ENCODE data around the gene SMARCC2.

Gene SMARCC2

DNA sequence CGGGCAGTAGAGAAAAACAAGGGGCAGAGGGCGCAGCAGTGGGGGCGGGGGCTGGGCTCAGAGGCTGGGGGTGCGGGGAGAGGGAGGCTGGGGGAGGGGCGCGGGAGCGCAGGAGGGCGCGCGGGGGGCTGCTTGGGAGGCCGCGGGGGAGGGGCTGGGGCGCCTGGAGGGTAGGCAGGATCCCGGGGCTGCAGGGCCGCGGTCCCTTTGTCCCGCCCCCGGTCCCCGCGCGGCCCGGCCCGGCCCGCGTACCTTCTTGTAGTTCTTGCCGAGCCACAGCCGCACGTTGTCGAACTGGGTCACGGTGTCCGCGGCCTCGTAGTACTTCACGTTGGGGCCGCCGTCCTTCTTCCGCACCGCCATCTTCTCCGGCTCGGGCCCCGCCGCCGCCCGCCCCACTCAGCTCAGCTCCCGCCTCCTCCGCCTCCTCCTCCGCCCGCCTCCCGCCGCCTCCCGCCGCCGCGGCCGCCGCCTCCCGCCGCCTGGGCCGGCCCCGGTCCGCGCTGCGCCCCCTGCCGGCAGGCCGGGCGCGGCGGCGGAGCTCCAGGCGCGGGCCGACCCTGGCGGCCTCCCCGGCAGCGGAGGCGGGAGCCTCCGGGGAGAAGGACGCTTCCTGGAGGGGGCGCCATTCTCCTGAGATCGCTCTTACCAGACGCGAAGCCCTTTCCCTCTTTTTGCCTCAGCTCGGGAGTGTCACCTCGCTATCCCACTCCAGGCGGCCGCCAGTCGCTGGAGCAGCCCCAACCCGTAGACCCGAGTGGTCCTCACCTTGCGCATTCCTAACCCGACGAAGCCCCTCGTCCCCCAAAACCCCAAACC is at the start of gene SMARCC2:
Gene SMARCC2 (minus strand): TSS at position 385 of the 819 bp plus-strand sequence. CDS start 22 bp downstream, at position 363.
- Histone ChIP-seq H3K4me1 (ENCODE audit: control insufficient read depth, low read depth, low read length) (peaks cover 9% of the 10 kb centered on the region), H3K27me3 (ENCODE audit: control insufficient read depth, insufficient read depth, low read length) (no peaks in the 10 kb centered on the region), H3K9me3 (ENCODE audit: control insufficient read depth, low read depth, low read length) (no peaks in the 10 kb centered on the region), H3K36me3 (ENCODE audit: control insufficient read depth, low read depth, low read length) (peaks cover 22% of the 10 kb centered on the region), H3K27ac (ENCODE audit: low read length) (peak within 1 kb of the TSS; percentile 92), H3K4me3 (ENCODE audit: low read length) (peak within 1 kb of the TSS; percentile 100), H3K9ac (ENCODE audit: low read length) (peak within 1 kb of the TSS; percentile 94)

DNA sequence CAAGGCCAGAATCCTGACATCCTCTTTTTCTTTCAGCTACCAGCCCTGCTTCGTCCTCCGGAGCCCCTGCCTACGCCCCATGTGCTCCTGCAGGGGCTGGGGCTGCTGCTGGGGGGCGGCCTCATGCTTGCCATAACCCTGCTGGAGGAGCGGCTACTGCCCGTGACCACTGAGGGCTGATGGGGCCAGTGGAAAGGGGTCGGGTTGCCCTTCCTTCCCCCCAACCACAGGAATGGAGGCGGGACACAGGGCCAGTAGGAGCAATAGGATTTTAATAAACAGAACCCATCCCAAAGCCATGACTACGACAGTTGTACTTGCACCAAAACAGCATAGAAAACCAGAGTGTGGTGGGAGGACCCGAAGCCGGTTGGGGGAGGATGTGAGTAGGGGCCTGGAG is 48.3 kb upstream of the SMARCC2 start:
- no peak overlapping the region for H3K9ac ChIP-seq (ENCODE audit: low read length)
- no peak overlapping the region for H3K27ac ChIP-seq (ENCODE audit: low read length)
- no peaks in the 10 kb centered on the region for H3K4me1 ChIP-seq (ENCODE audit: control insufficient read depth, low read depth, low read length)
- no peaks in the 10 kb centered on the region for H3K27me3 ChIP-seq (ENCODE audit: control insufficient read depth, insufficient read depth, low read length)
- H3K9me3 ChIP-seq (ENCODE audit: control insufficient read depth, low read depth, low read length) = no peaks in the 10 kb centered on the region
- H3K36me3 ChIP-seq (ENCODE audit: control insufficient read depth, low read depth, low read length) = peaks cover 16% of the 10 kb centered on the region
- H3K4me3 ChIP-seq (ENCODE audit: low read length) = no peak overlapping the region

DNA sequence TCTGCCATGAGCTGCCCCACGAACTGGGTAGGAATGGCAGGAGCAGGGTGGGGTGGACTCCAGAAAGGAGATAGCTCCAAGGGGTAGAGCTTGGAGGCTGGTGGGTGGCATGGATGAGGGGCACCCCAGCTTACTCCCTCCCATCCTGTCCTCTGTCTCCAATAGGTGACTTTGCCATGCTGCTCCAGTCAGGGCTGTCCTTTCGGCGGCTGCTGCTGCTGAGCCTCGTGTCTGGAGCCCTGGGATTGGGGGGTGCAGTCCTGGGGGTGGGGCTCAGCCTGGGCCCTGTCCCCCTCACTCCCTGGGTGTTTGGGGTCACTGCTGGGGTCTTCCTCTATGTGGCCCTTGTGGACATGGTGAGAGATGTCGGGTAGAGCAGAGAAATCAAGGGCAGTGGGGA is 47.7 kb upstream of the SMARCC2 start:
- Histone ChIP-seq H3K27ac (ENCODE audit: low read length) (no peak overlapping the region), H3K4me1 (ENCODE audit: control insufficient read depth, low read depth, low read length) (no peaks in the 10 kb centered on the region), H3K36me3 (ENCODE audit: control insufficient read depth, low read depth, low read length) (peaks cover 13% of the 10 kb centered on the region), H3K4me3 (ENCODE audit: low read length) (no peak overlapping the region), H3K27me3 (ENCODE audit: control insufficient read depth, insufficient read depth, low read length) (no peaks in the 10 kb centered on the region), H3K9ac (ENCODE audit: low read length) (no peak overlapping the region), H3K9me3 (ENCODE audit: control insufficient read depth, low read depth, low read length) (no peaks in the 10 kb centered on the region)

DNA sequence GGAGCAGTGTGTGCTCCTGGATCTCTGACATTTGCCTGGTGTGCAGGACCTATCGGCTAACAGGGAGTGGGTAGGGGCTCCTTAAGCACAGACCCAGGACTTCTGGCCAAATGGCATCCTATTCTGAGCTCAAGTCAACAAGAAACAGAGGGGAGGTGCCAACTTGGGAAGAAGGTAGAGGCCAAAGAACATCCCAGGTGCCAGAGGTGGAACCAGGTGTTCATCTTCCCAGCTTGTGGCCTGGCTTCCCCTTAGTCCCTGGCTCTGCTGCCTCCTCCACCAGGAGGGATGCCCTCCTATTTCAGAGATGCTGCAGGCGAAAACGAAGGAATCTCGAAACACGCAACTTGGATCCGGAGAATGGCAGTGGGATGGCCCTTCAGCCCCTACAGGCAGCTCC is 46.8 kb upstream of the SMARCC2 start:
- no peaks in the 10 kb centered on the region for H3K27me3 ChIP-seq (ENCODE audit: control insufficient read depth, insufficient read depth, low read length)
- H3K27ac ChIP-seq (ENCODE audit: low read length) = no peak overlapping the region
- H3K4me3 ChIP-seq (ENCODE audit: low read length) = no peak overlapping the region
- no peak overlapping the region for H3K9ac ChIP-seq (ENCODE audit: low read length)
- H3K4me1 ChIP-seq (ENCODE audit: control insufficient read depth, low read depth, low read length) = no peaks in the 10 kb centered on the region
- H3K36me3 ChIP-seq (ENCODE audit: control insufficient read depth, low read depth, low read length) = peaks cover 5% of the 10 kb centered on the region
- H3K9me3 ChIP-seq (ENCODE audit: control insufficient read depth, low read depth, low read length) = no peaks in the 10 kb centered on the region

DNA sequence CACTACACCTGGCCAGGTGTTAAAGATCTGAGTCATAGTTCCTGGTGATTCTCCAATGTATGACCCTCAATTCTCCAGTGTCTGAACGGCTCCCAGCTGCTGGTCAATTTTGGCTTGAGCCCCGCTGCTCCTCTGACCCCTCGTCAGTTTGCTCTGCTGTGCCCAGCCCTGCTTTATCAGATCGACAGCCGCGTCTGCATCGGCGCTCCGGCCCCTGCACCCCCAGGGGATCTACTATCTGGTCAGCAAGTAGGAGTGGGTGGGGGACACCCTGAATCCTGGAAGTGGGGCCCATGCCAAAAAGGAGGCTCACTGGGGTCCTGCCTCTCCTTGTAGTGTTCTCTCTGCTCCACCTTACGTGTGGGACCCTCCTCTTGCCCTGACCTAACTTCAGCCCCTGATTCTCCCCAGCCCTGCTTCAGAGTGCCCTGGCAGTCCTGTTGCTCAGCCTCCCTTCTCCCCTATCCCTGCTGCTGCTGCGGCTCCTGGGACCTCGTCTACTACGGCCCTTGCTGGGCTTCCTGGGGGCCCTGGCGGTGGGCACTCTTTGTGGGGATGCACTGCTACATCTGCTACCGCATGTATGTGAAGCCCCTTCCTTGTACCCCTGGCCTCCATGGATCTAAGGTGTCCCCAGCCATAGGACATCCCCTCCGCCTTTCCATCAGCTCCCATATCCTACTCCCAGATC is 45.6 kb upstream of the SMARCC2 start:
- no peak overlapping the region for H3K9ac ChIP-seq (ENCODE audit: low read length)
- no peaks in the 10 kb centered on the region for H3K27me3 ChIP-seq (ENCODE audit: control insufficient read depth, insufficient read depth, low read length)
- no peak overlapping the region for H3K27ac ChIP-seq (ENCODE audit: low read length)
- no peaks in the 10 kb centered on the region for H3K36me3 ChIP-seq (ENCODE audit: control insufficient read depth, low read depth, low read length)
- H3K4me3 ChIP-seq (ENCODE audit: low read length) = no peak overlapping the region
- H3K9me3 ChIP-seq (ENCODE audit: control insufficient read depth, low read depth, low read length) = no peaks in the 10 kb centered on the region
- no peaks in the 10 kb centered on the region for H3K4me1 ChIP-seq (ENCODE audit: control insufficient read depth, low read depth, low read length)

DNA sequence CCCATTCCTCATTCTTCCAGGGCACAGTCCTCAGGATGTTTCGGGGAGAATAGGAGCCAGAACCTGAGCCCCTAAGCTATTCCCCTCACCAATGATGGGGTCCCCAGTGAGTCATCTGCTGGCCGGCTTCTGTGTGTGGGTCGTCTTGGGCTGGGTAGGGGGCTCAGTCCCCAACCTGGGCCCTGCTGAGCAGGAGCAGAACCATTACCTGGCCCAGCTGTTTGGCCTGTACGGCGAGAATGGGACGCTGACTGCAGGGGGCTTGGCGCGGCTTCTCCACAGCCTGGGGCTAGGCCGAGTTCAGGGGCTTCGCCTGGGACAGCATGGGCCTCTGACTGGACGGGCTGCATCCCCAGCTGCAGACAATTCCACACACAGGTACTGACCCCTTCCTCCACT is 41.9 kb upstream of the SMARCC2 start:
- H3K27me3 ChIP-seq (ENCODE audit: control insufficient read depth, insufficient read depth, low read length) = no peaks in the 10 kb centered on the region
- no peaks in the 10 kb centered on the region for H3K4me1 ChIP-seq (ENCODE audit: control insufficient read depth, low read depth, low read length)
- no peak overlapping the region for H3K4me3 ChIP-seq (ENCODE audit: low read length)
- H3K27ac ChIP-seq (ENCODE audit: low read length) = no peak overlapping the region
- no peaks in the 10 kb centered on the region for H3K9me3 ChIP-seq (ENCODE audit: control insufficient read depth, low read depth, low read length)
- H3K9ac ChIP-seq (ENCODE audit: low read length) = no peak overlapping the region
- H3K36me3 ChIP-seq (ENCODE audit: control insufficient read depth, low read depth, low read length) = no peaks in the 10 kb centered on the region

DNA sequence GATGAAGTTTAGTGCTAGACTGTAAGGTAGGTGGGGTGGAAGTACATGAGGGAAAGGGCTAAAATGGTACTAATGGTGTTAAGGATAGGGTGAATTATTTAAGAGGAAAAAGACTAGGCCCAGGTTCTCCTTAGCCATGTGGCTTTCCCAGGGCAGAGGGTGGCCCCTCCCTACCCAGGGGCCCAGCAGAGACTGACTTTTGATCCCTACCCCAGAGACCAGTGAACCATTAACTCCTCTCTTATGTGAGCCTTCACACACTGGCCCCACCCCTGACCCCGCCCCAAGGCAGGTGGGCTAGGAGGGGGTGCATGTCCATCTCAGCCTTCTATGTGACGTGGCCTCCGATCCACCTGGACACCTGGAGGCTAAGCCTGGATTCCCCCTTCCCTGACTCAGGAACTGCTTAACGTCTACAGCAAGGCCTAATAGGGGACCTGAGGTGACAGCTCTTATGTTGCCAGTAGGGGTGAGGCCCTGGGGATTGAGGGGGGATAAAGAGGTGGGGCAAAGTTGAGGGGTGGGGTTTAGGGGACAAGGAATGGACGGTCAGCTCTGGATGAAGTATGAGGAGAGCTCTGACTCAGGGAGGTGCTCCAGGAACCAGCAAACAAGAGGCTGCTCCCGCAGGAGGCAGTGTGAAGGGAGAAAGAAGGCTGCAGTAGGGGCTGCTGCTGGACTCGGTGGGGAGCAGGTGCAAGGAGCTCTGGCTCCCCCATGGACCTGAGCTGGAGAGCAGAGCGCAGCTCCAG is 41.3 kb upstream of the SMARCC2 start:
- Histone ChIP-seq H3K9me3 (ENCODE audit: control insufficient read depth, low read depth, low read length) (no peaks in the 10 kb centered on the region), H3K9ac (ENCODE audit: low read length) (no peak overlapping the region), H3K27me3 (ENCODE audit: control insufficient read depth, insufficient read depth, low read length) (no peaks in the 10 kb centered on the region), H3K4me1 (ENCODE audit: control insufficient read depth, low read depth, low read length) (no peaks in the 10 kb centered on the region), H3K36me3 (ENCODE audit: control insufficient read depth, low read depth, low read length) (no peaks in the 10 kb centered on the region), H3K4me3 (ENCODE audit: low read length) (no peak overlapping the region), H3K27ac (ENCODE audit: low read length) (no peak overlapping the region)

DNA sequence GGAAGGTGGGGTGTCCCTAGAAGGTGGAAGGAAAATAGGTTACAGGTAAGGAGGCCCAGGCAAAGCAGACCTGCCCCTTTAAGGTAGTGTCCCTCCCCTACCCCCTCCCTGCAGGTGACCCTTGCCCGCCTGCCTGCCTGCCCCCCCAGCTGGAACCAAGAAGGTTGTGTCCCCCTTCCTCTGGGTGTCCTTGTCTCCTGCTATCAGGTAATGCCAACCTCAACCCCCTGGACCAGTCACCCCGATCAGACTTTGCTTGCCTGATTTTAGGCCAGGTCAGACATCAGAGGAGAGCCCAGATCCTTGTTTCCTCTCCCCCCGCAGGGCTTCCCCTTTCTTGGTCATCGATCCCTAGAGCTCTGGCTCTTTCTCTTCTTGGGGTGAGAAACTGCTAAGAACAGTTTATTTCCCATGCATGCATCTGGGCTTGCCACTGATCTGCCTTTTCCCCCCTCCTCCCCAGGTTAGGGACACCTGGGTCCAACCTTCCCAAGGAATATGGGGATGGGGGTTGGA is 40.7 kb upstream of the SMARCC2 start, which contains the start of gene SLC39A5:
Gene SLC39A5 (plus strand): TSS at position 136 of the 516 bp plus-strand sequence. CDS start 1,224 bp downstream, outside the sequence.
- Histone ChIP-seq H3K36me3 (ENCODE audit: control insufficient read depth, low read depth, low read length) (no peaks in the 10 kb centered on the region), H3K9me3 (ENCODE audit: control insufficient read depth, low read depth, low read length) (no peaks in the 10 kb centered on the region), H3K9ac (ENCODE audit: low read length) (no peak within 1 kb of the TSS), H3K27me3 (ENCODE audit: control insufficient read depth, insufficient read depth, low read length) (no peaks in the 10 kb centered on the region), H3K4me3 (ENCODE audit: low read length) (no peak within 1 kb of the TSS), H3K27ac (ENCODE audit: low read length) (no peak within 1 kb of the TSS), H3K4me1 (ENCODE audit: control insufficient read depth, low read depth, low read length) (no peaks in the 10 kb centered on the region)

DNA sequence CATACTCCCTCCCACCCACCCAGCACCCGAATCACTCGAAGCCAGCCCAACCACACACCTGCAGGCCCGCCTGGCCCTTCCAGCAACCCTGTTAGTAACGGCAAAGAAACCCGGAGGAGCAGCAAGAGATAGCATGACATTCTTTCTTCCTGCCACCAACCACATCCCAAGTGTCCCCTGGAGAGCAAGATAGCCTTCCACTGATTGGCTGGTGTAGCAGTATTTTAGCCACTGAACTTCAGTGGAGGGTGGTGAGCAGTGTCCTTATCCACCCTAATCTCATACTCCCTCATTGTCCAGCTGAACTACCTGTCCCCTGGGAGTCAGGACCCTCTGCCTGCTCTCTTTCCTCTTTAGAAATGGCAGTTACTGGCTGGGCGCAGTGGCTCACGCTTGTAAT is 39.8 kb upstream of the SMARCC2 start:
- Histone ChIP-seq H3K36me3 (ENCODE audit: control insufficient read depth, low read depth, low read length) (no peaks in the 10 kb centered on the region), H3K27ac (ENCODE audit: low read length) (no peak overlapping the region), H3K27me3 (ENCODE audit: control insufficient read depth, insufficient read depth, low read length) (no peaks in the 10 kb centered on the region), H3K4me3 (ENCODE audit: low read length) (no peak overlapping the region), H3K9ac (ENCODE audit: low read length) (no peak overlapping the region), H3K4me1 (ENCODE audit: control insufficient read depth, low read depth, low read length) (peaks cover 2% of the 10 kb centered on the region), H3K9me3 (ENCODE audit: control insufficient read depth, low read depth, low read length) (no peaks in the 10 kb centered on the region)

DNA sequence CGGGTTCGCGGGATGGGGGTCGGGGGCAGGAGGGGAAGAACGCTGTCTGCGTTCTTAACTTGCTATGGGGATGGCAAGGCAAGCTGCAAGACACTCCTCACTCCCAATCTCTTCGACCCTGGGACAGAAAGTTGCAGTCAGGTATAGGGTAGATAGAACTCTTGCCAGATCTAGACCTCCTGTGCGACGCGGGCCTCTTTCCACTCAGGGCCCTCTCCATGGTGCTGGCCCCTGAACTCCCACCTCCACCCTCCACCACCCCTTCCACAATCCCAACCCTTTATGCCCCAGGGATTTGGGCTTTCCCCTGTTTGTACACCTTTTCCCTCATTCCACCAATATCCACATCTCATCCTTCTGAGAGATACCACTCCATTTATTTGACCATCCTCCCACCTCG is 35.7 kb upstream of the SMARCC2 start:
- H3K9ac ChIP-seq (ENCODE audit: low read length) = peak overlapping the region; percentile 76
- H3K27ac ChIP-seq (ENCODE audit: low read length) = no peak overlapping the region
- no peaks in the 10 kb centered on the region for H3K27me3 ChIP-seq (ENCODE audit: control insufficient read depth, insufficient read depth, low read length)
- no peaks in the 10 kb centered on the region for H3K9me3 ChIP-seq (ENCODE audit: control insufficient read depth, low read depth, low read length)
- no peaks in the 10 kb centered on the region for H3K36me3 ChIP-seq (ENCODE audit: control insufficient read depth, low read depth, low read length)
- peaks cover 17% of the 10 kb centered on the region for H3K4me1 ChIP-seq (ENCODE audit: control insufficient read depth, low read depth, low read length)
- peak overlapping the region; percentile 79 for H3K4me3 ChIP-seq (ENCODE audit: low read length)

DNA sequence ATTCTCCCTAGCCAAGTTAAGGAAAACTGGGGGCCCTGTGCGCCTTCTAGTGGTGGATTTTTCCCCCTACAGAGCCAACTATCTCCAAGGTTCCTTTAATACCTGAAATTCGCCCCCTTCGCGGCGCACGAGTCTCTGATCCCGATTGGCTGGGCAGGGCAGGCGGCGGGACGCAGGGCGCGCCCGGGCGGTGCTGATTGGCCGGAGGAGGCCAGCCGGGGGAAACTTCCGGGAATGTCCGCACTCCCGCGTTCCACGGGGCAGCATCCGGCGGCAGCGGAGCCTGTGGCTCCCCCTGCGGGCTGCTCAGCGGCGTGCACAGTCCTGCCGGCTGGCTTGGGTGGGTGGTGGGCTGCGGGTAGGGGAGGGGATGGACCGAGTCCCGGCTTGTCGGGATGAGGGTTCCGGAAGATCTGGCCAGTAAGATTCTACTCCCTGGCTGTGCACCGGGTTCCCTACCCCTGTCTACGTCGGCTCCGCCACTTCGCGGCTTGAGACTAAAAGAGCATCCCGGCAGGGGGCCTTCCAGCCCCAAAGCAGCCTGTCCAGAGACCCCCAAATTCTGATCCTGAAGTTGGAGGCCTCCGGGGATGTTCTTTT is 34.9 kb upstream of the SMARCC2 start, which contains the start of gene NABP2:
Gene NABP2 (plus strand): TSS at position 241 of the 600 bp plus-strand sequence. CDS start 515 bp downstream, outside the sequence.
- peak within 1 kb of the TSS; percentile 76 for H3K9ac ChIP-seq (ENCODE audit: low read length)
- no peaks in the 10 kb centered on the region for H3K9me3 ChIP-seq (ENCODE audit: control insufficient read depth, low read depth, low read length)
- no peaks in the 10 kb centered on the region for H3K27me3 ChIP-seq (ENCODE audit: control insufficient read depth, insufficient read depth, low read length)
- H3K36me3 ChIP-seq (ENCODE audit: control insufficient read depth, low read depth, low read length) = no peaks in the 10 kb centered on the region
- H3K4me3 ChIP-seq (ENCODE audit: low read length) = peak within 1 kb of the TSS; percentile 79
- H3K4me1 ChIP-seq (ENCODE audit: control insufficient read depth, low read depth, low read length) = peaks cover 17% of the 10 kb centered on the region
- peak within 1 kb of the TSS; percentile 80 for H3K27ac ChIP-seq (ENCODE audit: low read length)

Measured in iPS-18a (cell line).